ENCODE measurements around the gene JMJD1C.
"Not testable (repeated sequence)": the region's sequence is repeated elsewhere in the genome, so short reads cannot be mapped to it uniquely, and the experiment has no call there.

JMJD1C gene

DNA sequence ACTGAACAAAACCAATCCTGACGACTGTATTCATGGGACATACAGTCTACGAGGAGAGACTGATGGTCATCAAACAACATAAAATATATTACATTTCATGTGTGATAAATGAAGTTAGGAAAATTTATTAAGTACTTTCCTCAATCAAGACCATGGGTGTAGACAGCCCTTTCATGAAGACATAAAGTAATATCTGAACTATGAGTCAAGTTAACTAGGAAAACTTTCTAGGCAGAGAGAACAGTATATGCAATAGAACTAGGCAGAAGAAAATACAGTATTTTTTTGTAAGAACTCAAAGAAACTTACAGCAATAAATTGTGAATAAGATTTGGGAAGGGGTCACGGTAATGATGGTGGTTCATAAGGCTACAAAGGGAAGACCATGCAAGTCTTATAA lies 112.8 kb downstream of the JMJD1C start:
- no peak for DNase-seq

DNA sequence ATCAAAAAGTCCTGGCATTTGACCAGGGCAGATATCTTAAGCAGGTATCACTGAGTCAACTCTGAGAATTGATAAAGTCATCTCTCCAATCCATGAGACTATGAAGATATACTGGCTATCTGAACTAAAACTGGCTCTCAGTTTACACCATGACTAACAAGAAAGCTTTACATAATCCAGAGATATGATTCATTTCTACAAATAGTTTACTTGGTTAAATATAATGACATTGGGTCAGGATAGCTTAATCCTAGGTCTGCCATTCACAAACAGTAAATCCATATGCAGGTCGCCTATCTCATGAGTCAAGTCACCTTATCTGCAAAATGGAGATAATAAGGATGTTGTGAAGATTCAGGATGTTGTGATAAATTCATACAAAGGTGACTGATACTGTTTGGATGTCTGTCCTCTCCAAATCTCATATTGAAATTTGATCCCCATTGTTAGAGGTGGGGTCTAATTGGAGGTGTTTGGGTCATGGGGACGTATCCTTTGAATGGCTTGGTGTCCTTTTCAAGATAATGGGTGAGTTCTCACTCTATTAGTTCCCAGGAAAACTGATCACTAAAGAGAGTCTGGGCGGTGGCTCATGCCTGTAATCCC lies 117.4 kb downstream of the JMJD1C start:
- DNase-seq = no peak

DNA sequence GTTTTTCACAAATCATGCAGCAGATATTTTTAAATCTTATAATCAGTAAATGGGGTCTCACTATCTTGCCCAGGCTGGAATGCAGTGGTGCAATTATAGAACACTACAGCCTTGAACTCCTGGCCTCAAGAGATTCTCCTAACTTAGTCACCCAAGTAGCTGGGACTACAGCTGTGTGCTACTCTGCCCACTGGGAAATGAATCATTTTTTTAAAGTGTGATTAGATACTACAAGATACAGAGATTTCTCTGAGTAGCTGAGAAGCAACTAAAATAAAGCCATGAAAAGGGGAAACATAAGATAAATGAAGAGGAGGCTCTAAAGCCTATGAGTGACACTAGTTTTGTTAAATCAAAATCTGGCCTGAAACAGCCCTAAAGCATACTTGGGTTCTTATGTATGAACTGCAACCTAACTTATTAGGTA lies 119.7 kb downstream of the JMJD1C start:
- no peak for DNase-seq

DNA sequence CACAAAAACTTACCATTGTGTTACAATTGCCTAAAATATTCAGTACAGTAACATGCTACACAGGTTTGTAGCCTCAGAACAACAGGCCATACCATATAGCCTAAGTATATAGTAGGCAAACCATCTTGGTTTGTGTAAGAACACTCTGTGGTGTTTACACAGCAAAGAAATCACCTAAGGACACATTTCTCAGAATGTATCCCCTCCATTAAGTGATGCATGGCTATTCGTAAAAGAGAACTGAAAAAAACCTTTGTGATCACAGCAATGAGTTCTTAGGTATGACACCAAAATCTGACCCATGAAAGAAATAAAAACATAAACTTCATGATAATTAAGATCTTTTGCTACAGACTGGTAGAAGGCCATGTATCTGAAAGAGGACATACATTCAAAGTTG lies 121.5 kb downstream of the JMJD1C start:
- no peak for DNase-seq

DNA sequence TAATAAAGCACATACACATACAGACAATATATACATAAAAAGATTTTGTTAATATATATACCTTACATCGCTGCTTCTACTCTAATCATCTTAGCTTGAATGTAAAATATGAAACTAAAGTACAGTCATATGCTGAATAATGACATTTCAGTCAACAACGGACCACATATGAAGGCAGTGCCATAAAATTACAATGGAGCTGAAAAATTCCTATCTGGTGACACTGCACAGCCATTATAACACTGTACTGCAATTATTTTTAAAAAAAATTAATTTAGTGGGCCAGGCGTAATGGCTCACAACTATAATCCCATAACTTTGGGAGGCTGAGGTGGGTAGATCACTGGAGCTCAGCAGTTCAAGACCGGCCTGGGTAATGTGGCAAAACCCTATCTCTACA lies 122.3 kb downstream of the JMJD1C start:
- DNase-seq = no peak

DNA sequence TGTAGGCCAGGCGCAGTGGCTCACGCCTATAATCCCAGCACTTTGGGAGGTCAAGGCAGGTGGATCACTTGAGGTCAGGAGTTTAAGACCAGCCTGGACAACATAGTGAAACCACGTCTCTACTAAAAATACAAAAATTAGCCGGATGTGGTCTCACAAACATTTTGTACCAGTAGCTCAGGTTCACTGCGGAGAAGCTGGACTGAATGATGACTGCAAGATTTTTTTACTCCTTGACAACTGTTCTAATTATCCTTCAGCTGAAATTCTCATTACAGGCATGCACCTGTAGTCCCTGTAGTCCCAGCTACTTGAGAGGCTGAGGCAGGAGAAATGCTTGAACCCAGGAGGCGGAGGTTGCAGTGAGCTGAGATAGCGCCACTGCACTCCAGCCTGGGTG lies 126.1 kb downstream of the JMJD1C start:
- DNase-seq = not testable (repeated sequence)

DNA sequence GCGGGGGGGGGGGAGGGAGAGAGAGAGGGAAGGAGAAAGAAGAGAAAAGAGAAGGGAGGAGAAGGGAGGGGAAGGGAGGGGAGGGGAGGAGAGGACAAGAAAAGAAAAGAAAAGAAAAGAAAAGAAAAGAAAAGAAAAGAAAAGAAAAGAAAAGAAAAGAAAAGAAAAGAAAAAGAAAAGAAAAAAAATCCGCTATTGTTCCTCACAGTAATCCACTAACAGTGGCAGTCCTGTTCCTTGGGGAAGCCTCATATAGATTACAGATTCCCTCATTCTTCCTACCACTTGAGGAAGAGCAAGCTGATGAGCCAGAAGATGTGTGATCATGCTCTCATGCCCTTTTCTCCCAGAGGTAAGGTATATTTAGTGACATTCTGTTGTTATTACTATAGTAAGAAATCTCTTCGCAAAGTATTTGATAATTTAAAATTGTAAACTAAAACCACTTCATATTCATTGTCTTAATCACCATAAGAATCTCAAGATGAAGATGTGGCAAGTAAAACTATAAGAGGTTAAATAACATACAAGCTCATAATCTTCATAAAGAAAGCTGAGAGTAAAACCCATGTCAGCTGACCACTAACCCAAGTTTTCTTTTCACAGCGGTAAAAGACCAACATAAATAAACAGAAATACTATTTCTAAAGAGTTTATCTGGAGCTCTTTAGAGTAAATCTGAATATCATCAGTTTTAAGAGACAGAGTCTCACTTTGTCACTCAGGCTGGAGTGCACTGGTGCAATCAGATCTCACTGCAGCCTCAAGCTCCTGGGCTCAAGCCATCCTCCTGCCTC lies 128.1 kb downstream of the JMJD1C start:
- DNase-seq = no peak

DNA sequence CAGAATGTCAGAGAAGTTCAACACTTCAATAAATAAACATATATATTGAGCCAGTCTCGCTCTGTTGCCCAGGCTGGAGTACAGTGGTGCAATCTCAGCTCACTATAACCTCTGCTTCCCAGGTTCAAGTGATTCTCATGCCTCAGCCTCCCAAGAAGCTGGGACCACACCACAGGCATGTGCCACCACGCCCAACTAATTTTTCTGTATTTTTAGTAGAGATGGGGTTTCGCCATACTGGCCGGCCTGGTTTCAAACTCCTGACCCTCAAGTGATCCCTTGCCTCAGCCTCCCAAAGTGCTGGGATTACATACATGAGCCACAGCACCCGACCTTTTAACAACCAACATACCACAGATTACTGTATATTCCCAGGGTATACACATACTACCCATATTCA lies 134.2 kb downstream of the JMJD1C start:
- DNase-seq = no peak

DNA sequence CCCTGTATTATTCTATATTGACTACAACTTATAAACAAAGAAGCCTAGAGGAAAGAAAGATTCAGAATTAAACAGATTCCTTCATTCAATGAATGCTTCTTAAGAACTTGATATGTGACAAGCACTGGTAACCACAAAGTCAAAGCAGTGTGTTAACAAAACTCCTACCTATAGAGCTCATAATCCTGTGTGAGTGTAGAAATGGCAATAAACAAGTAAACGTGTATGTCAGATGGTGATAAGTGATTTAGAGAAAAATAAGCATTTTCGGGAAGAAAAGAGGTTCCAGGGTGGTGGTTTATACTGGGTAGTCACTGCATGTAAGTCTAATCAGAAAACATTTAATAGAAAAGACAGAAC lies 141.3 kb downstream of the JMJD1C start:
- no peak for DNase-seq

DNA sequence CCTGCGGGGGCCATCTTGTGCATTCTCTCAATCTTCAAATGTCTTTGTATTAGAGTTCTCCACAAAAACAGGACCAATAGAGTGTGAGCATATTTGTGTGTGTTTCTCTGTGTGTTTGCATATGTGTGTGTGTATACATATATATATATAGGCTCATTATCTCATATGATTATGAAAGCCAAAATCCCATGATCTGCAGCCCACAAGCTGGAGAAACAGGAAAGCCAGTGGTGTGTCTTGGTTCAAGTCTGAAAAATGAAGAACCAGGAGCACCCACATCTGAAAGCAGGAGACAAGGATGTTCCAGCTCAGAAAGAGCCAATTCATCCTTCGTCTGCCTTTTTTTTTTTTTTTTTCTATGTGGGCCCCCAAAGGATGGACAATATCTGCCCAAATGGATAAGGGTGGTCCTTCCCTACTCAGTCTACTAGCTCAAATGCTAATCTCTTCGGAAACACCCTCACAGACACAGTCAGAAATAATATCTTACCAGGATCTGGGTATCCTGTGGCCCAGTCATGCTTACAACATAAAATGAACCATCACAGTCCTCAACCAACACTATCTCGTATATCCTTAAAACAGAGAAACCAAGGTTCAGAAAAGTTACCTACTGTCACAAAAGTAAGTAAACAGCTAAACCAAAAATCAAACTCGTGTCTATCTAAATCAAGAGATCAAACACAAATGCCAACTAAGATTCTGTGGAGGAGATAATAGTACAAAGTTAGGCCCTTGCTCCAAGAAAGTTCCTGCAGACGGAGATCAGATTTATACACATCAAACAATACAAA lies 141.9 kb downstream of the JMJD1C start:
- DNase-seq = no peak

DNA sequence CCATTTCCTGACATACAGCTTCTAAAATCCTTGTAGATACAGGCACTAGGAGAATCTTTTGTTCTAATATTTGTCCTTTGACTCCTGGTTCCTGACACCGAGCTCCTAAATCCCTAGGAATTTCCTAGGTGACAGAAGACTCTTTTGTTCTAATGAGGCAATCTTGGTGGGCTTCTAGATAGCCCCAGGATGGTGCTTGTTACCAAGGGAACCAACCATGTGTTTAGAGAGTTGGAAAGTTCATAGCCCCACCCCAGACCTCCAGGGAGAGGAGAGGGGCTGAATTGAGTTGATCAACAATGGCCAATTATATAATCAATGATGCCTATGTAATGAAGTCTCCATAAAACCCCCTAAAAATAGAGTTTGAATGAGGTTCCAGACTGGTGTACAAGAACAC lies 145.1 kb downstream of the JMJD1C start:
- no peak for DNase-seq

DNA sequence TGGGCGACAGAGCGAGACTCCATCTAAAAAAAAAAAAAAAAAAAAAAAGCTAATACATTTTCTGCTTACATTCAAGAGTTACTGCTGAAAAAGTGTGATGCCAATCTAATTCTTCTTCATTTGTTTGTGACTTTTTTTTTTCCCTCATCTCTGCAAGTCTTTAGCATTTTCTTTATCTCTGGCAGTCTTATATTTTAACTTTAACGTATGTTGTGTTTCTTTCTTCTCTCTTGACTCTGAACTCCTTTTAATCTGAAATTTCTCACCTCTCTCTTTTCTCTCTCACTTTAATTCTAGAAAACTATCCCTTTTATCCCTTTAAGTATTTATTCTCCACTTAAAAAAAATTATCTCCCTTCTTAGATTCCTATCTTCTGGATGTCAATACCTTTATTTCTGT lies 146.5 kb downstream of the JMJD1C start:
- no peak for DNase-seq

DNA sequence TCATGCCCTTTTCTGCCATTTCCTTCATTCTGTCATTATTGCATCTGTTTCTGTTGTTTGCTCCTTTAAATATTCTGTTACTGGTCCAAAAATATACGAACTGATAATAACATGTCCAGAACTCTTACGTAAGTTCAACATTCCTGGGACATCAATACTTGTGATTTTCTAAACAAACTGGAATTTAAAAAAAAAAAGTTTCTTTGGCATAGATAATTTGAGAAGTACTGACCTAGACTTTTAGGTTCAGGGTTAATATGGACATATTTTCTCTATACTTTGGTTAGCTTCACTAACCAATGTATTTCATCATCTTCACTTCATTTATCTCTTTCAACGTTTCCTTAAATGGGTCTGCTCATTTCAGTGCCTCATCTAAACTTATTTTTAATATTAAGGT lies 147.3 kb downstream of the JMJD1C start:
- no peak for DNase-seq

DNA sequence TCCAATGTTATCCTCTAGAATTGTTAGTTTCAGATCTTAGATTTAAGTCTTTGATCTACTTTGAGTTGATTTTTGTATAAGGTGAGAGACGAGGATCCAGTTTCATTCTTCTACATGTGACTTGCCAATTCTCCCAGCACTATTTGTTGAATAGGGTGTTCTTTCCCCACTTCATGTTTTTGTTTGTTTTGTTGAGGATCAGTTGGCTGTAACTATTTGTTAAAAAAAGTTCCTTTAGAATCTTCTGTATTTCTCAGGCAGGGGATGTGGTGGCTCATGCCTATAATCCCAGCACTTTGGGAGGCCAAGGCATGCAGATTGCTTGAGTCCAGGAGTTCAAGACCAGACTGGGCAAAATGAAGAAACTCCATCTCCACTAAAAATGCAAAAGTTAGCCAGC lies 151.8 kb downstream of the JMJD1C start:
- DNase-seq = no peak

DNA sequence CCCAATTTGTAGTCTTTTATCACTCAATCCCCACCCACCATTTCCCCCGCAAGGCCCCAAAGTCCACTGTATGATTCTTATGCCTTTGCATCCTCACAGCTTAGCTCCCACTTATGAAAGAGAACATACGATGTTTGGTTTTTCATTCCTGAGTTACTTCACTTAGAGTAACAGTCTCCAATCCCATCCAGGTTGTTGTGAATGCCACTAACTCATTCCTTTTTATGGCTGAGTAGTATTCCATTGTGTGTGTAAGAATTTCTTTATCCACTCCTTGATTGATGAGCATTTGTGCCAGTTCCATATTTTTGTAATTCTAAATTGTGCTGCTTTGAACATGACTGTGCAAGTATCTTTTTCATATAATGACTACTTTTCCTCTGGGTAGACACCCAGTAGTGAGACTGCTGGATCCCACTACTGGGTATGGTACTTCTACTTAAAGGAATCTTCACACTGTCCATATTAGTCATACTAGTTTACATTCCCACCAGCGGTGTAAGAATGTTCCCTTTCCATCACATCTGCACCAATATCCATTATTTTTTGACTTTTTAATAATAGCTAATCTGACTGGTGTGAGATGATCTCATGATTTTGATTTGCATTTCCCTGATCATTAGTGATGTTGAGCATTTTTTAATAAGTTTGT lies 152.6 kb downstream of the JMJD1C start:
- no peak for DNase-seq

DNA sequence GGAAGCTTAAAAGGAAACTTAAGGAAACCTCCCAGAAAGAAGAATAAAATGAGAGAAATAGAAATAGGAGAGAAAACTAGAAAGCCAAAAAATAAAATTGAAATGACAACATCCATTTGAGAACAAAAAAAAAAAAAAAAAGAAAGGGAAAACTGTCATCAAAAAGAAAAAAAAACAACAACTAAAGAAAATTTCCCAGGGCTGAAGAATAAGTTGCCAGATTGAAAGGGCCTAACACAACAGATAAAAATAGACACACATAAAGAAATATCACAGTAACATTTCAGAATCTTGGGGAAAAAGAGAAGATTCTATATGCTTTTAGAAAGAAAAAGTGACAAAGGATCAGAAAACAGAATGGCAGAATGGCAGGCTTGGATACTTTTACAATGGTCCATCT lies 157.1 kb downstream of the JMJD1C start:
- no peak for DNase-seq

DNA sequence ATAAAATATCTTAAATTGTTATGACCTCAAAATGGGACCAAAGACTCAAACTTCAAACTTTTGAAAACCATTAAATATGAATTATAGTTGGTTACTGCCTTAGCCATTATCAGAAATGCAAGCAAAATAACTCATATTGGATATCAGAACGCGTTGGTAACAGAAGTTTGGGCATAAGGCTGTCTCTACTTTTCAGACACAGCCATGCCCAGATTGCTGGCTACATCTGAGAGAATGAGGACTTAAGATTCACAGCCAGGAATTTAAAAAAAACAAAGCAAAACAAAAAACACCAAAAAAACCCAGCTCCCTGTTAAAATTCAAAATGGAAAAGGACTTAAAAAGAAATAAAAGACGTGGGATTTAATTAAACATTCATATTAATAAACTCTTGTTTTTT lies 161.6 kb downstream of the JMJD1C start:
- DNase-seq = no peak

DNA sequence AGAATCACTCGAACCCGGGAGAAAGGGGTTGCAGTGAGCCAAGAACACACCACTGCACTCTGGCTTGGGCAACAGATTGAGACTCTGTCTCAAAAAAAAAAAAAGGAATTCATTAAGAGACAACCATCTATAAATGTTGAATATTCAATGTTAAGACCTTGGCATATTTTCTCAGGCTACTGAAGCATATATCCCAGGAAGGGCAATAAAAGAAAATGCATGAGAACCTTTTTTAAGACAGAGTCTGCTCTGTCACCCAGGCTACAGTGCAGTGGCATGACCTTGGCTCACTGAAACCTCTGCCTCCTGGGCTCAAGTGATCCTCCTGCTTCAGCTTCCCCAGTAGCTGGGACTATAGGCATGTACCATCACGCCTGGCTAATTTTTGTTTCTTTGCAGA lies 165.0 kb downstream of the JMJD1C start:
- DNase-seq = no peak

DNA sequence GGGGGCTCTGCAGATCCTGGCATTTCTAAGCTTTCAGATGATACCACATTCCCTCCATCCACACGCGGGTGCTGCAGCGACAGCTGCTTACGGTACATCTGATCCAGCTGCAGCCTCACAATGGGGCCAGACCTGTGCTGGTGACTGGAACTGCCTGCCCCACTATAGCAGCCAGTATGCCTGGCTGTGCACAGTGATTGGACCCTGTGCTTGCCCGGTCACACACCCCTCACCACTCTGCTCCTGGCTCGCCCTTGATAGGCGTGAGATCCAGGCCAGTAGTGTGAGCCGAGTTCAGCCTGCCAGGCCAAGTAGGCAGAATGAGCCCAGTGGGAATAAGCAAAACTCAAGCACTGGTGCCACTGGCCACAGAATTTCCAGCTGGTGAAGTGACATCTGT lies 167.8 kb downstream of the JMJD1C start:
- no peak for DNase-seq

DNA sequence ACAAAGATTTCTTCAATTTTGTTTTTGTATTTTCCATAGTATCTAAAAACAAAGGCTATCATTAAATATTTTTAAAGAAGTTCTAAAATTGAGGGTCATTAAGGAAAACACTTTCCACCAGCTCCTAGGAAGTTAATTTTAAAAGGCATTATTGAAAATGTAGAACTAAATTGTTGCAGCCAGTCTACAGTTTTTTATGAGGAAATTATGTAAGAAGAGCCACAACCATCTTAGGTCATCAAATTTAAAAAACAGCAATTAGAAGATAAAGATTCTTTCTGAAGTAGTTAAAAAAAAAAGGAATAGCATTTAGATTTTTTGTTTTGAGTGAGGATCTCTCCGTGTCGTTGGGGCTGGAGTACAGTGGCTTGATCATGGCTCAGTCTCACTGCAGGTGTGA lies 171.0 kb downstream of the JMJD1C start:
- no peak for DNase-seq

DNA sequence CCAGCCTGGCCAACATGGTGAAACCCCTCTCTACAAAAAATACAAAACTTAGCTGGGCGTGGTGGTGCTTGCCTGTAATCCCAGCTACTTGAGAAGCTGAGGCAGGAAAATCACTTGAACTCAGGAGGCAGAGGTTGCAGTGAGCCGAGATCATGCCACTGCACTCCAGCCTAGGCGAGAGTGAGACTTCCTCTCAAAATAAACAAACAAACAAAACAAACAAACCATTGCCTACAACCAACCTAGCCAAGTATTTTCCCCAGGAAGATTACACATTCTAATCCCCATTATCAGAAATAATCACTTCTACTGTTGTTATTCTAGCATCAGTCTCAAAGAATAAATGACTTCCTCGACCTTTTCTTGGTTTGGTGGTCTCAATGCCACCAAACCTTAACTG lies 172.9 kb downstream of the JMJD1C start:
- not testable (repeated sequence) for DNase-seq

DNA sequence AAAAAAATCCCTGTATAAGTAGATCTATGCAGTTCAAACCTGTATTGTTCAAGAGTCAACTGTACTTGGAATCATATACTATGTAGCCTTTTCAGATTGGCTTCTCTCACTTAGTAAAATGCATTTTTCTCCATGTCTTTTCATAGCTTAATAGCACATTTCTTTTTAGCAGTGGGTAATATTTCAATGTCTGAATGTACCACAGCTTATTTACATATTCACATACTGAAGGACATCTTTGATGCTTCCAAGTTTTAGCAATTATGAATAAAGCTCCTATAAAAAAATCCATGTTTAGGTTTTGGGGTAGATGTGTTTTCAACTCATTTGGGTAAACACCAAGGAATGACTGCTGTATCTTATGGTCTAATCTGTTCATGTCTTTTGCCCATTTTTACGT lies 177.6 kb downstream of the JMJD1C start:
- no peak for DNase-seq

DNA sequence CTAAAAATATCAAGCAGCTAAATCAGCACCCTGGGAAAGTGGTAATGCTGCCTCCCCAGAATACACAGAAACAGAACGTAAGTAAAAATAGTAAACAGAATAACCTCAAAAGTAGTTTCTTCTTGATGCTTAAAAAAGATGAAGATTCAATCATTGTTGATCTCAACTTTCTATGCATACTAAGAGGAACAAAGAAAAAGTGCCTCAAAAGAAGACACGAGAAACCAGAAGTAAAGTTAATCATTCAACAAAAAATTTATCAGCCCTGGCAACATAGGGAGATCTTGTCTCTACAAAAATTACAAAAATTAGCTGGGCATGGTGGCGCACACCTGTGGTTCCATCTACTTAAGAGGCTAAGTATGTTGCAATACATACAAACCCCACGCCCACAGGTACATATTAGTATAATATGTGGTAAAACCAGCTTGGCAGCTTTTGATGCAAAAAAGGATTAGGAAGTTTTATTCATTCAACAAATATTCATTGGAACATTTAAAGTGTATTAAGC lies 179.0 kb downstream of the JMJD1C start:
- DNase-seq = no peak
